Colonic mucosa (tissue), 4 donors: ENCODE results near the gene EXT2. TPM values are rescaled to one million over a fixed set of nuclear protein-coding genes. Genes with fewer than 3 reads are reported as not detected.

ENCODE experiments used
- DNase-seq: peaks from one replicate; pipeline ENCODE4 v3.0.0-alpha.2; 2020
- H3K27ac ChIP-seq: fragments of 200-600 bp; one replicate; pipeline ENCODE4 v1.8.0; 2021
- H3K27me3 ChIP-seq: fragments of 200-600 bp; one replicate; pipeline ENCODE4 v1.8.0; 2021
- H3K36me3 ChIP-seq: fragments of 200-600 bp; one replicate; pipeline ENCODE4 v1.8.0; 2021
- H3K4me1 ChIP-seq: fragments of 200-600 bp; one replicate; pipeline ENCODE4 v1.8.0; 2021; ENCODE audit warnings: mild to moderate bottlenecking
- H3K4me3 ChIP-seq: fragments of 200-600 bp; one replicate; pipeline ENCODE4 v1.8.0; 2021
- H3K9ac ChIP-seq, 2 donors: one replicate each; pipeline ENCODE4 v1.7.0; 2013; ENCODE audit warnings: control low read depth in 2 of 2, low read depth in 2 of 2, low read length in 2 of 2
- H3K9me3 ChIP-seq: fragments of 200-600 bp; one replicate; pipeline ENCODE4 v1.8.0; 2021
- CTCF ChIP-seq: fragments of 200-600 bp; IDR thresholded peaks from one replicate; pipeline ENCODE4 v1.8.0; 2022; ENCODE audit warnings: antibody characterized with exemption, mild to moderate bottlenecking
- intact Hi-C: fragments of 100-400 bp; cut with DNase I; formaldehyde crosslinking; loops from one replicate; pipeline ENCODE4 v1.14.1; 2022
- total RNA-seq, 2 donors: library from RNA; stranded (reverse); fragmentation: NEBNext Ultra II Directional in 1 of 2; extraction: Animal tissue kit (Norgen Biotek cat#: 25700) in 1 of 2; gene quantifications; one replicate each; pipeline ENCODE4 v1.2.1, GENCODE V29; 2021
- donor health status: healthy.
- donor health status: DM: no; HTN: no; CAD: no.
- donor health status: DM: no; HTN: no; CAD: no.

Gene EXT2
- total RNA-seq, 2 donors from 2014 or later, result 53.2 to 54.7 TPM

- H3K27me3 ChIP-seq, result no peaks in the 10 kb centered on the region
- H3K9ac ChIP-seq, result no peak overlapping the region
- H3K4me1 ChIP-seq, result no peaks in the 10 kb centered on the region
- no peaks in the 10 kb centered on the region for H3K36me3 ChIP-seq
- intact Hi-C loops, result no loop called here
- TF ChIP-seq CTCF, result no peak
- no peak for DNase-seq
- H3K27ac ChIP-seq, result no peak overlapping the region
- no peak overlapping the region for H3K4me3 ChIP-seq
- no peaks in the 10 kb centered on the region for H3K9me3 ChIP-seq
Observed at GRCh38 chr11:44217432-44217831, 122.0 kb downstream of the EXT2 start.

- TF ChIP-seq CTCF, result no peak
- no peaks in the 10 kb centered on the region for H3K9me3 ChIP-seq
- intact Hi-C loops, result no loop called here
- H3K27ac ChIP-seq, result no peak overlapping the region
- DNase-seq, result no peak
- no peaks in the 10 kb centered on the region for H3K36me3 ChIP-seq
- H3K4me3 ChIP-seq, result no peak overlapping the region
- H3K27me3 ChIP-seq, result no peaks in the 10 kb centered on the region
- no peak overlapping the region for H3K9ac ChIP-seq
- H3K4me1 ChIP-seq, result no peaks in the 10 kb centered on the region
Observed at GRCh38 chr11:44219830-44220796, 124.6 kb downstream of the EXT2 start.

- TF ChIP-seq CTCF, result no peak
- no peak overlapping the region for H3K4me3 ChIP-seq
- intact Hi-C loops, result no loop called here
- no peak for DNase-seq
- no peak overlapping the region for H3K27ac ChIP-seq
- no peaks in the 10 kb centered on the region for H3K4me1 ChIP-seq
- H3K36me3 ChIP-seq, result no peaks in the 10 kb centered on the region
- H3K9ac ChIP-seq, result no peak overlapping the region
- no peaks in the 10 kb centered on the region for H3K9me3 ChIP-seq
- no peaks in the 10 kb centered on the region for H3K27me3 ChIP-seq
Observed at GRCh38 chr11:44221456-44221855, 126.0 kb downstream of the EXT2 start.

GRCh38 chr11:44221992-44222391, 126.5 kb downstream of the EXT2 start:
- Histone ChIP-seq H3K27ac (no peak overlapping the region), H3K4me3 (no peak overlapping the region), H3K36me3 (no peaks in the 10 kb centered on the region), H3K27me3 (no peaks in the 10 kb centered on the region), H3K9me3 (no peaks in the 10 kb centered on the region), H3K4me1 (no peaks in the 10 kb centered on the region), H3K9ac (no peak overlapping the region)
- DNase-seq, result no peak
- no peak for TF ChIP-seq CTCF
- intact Hi-C loops, result no loop called here

GRCh38 chr11:44223238-44223637, 127.8 kb downstream of the EXT2 start:
- Histone ChIP-seq H3K27ac (no peak overlapping the region), H3K9ac (no peak overlapping the region), H3K27me3 (no peaks in the 10 kb centered on the region), H3K9me3 (no peaks in the 10 kb centered on the region), H3K4me3 (no peak overlapping the region), H3K4me1 (no peaks in the 10 kb centered on the region), H3K36me3 (no peaks in the 10 kb centered on the region)
- DNase-seq, result no peak
- TF ChIP-seq CTCF, result no peak
- intact Hi-C loops, result no loop called here
